BLaER1 treated with 17β-estradiol and CSF1 and Interleukin-3, amounts not matched to agents 10 nM and 100 nM (cell line): ENCODE data around the gene ARHGAP42.

Experiments used
- H3K27ac ChIP-seq, 11 experiments: shearing (Covaris generic); formaldehyde crosslinking; 2 replicates each; pipeline ENCODE4 v1.8.1; 2022
- H3K27me3 ChIP-seq, 11 experiments: shearing (Covaris generic); formaldehyde crosslinking; 2 replicates each; pipeline ENCODE4 v1.8.1; 2022
- H3K36me3 ChIP-seq, 11 experiments: shearing (Covaris generic); formaldehyde crosslinking; 2 replicates each; pipeline ENCODE4 v1.8.1; 2022
- H3K4me1 ChIP-seq, 10 experiments: shearing (Covaris generic); formaldehyde crosslinking; 2 replicates each; pipeline ENCODE4 v1.8.1; 2022
- H3K4me2 ChIP-seq, 11 experiments: shearing (Covaris generic); formaldehyde crosslinking; 2 replicates each; pipeline ENCODE4 v1.8.1; 2022
- H3K4me3 ChIP-seq, 10 experiments: shearing (Covaris generic); formaldehyde crosslinking; 2 replicates each; pipeline ENCODE4 v1.8.1; 2022
- H3K9ac ChIP-seq, 11 experiments: shearing (Covaris generic); formaldehyde crosslinking; 2 replicates each; pipeline ENCODE4 v1.8.1; 2022
- H3K9me3 ChIP-seq, 11 experiments: shearing (Covaris generic); formaldehyde crosslinking; replicated peaks in 1 of 11; 2 replicates each; pipeline ENCODE4 v1.8.1; 2022
- H4K20me1 ChIP-seq, 11 experiments: shearing (Covaris generic); formaldehyde crosslinking; 2 replicates each; pipeline ENCODE4 v1.8.1; 2022
- Cebpa-rat ChIP-seq, 11 experiments: shearing (Covaris generic); IDR thresholded peaks; 2 replicates each; pipeline ENCODE4 v1.8.1; 2022

The ARHGAP42 gene

DNA sequence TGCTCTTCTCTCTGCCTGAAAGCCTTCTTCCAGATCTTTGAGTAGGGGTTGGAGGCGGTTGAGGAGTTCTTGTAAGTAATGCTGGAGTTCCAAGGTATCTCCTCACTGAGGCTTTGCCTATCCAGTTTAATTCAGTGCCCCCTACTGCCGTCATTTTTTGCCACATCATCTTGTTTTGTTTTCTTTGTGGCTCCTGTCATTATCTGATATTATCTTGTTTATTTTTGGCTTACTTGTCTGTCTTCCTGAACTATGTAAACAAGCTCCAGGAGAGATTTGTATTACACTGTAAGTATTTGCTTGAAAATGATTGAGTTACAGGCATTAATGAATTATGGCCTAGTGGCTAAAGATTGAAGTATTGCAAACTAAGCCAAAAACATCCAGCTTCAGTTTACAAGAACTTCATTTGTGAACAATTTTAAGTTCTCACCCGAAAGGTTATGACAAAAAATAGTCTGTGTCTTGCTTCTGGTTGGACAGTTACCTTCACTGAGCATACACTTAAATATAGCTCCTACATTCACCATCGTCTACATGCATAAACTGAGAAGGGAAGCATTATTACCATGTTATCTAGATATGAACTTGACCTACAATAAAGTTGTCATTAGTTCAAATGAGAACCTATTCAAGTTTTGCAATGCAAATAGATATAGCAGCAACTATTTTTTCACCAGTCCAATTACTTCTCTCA lies 154.8 kb downstream of the ARHGAP42 start:
- Histone ChIP-seq H3K4me1 (peaks cover 0 to 12% (median 0%) of the 10 kb centered on the region in 10 experiments; a peak in 7 of 20 replicates), H3K27ac (no peak overlapping the region), H3K9ac (no peak overlapping the region), H3K4me2 (peak overlapping the region in 3 of 11 experiments; percentile 5 to 38 (median 12); a peak in 5 of 22 replicates), H3K4me3 (no peak overlapping the region), H3K36me3 (peaks cover 0 to 5% (median 0%) of the 10 kb centered on the region in 11 experiments; a peak in 1 of 22 replicates), H4K20me1 (no peaks in the 10 kb centered on the region), H3K9me3 (peaks cover 3 to 17% (median 7%) of the 10 kb centered on the region in 11 experiments; a peak in 13 of 22 replicates), H3K27me3 (no peaks in the 10 kb centered on the region)
- TF ChIP-seq Cebpa-rat (IDR thresholded peaks at IDR 0.05): no peak

GRCh38 chr11:100847696-100848216 lies 160.7 kb downstream of the ARHGAP42 start:
- Histone ChIP-seq H3K4me3 (no peak overlapping the region), H3K9ac (no peak overlapping the region), H3K4me1 (no peaks in the 10 kb centered on the region), H3K36me3 (no peaks in the 10 kb centered on the region), H3K9me3 (no peaks in the 10 kb centered on the region), H4K20me1 (peaks cover 0 to 4% (median 0%) of the 10 kb centered on the region in 11 experiments; a peak in 1 of 22 replicates), H3K27ac (no peak overlapping the region), H3K4me2 (no peak overlapping the region), H3K27me3 (no peaks in the 10 kb centered on the region)
- TF ChIP-seq Cebpa-rat (IDR thresholded peaks at IDR 0.05): no peak

- no peak overlapping the region for H3K9ac ChIP-seq
- no peak overlapping the region for H3K27ac ChIP-seq
- H3K36me3 ChIP-seq: no peaks in the 10 kb centered on the region
- no peaks in the 10 kb centered on the region for H3K4me1 ChIP-seq
- TF ChIP-seq Cebpa-rat (IDR thresholded peaks at IDR 0.05): no peak
- no peaks in the 10 kb centered on the region for H3K9me3 ChIP-seq
- peaks cover 0 to 8% (median 0%) of the 10 kb centered on the region in 11 experiments; a peak in 3 of 22 replicates for H4K20me1 ChIP-seq
- no peaks in the 10 kb centered on the region for H3K27me3 ChIP-seq
- no peak overlapping the region for H3K4me3 ChIP-seq
- H3K4me2 ChIP-seq: no peak overlapping the region
Measured at GRCh38 chr11:100849009-100849900, 162.2 kb downstream of the ARHGAP42 start.

DNA sequence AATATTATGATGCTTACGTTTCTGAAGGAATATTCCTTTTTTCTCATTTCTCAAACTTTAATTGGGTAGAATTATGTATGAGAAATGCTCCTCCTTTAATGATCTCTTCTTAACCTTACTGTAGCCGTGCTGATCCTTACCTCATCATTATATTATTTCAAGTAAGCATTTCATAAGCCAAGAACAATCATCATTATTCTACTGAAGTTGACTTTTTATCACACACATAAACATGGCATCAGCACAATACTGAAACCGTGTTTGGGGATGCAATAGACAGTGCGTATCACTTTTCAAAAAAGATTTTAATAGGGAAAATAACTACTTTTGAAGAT lies 162.8 kb downstream of the ARHGAP42 start:
- Histone ChIP-seq H3K4me2 (no peak overlapping the region), H3K4me3 (no peak overlapping the region), H3K36me3 (no peaks in the 10 kb centered on the region), H3K9ac (no peak overlapping the region), H4K20me1 (peaks cover 0 to 14% (median 0%) of the 10 kb centered on the region in 11 experiments; a peak in 4 of 22 replicates), H3K27ac (no peak overlapping the region), H3K27me3 (no peaks in the 10 kb centered on the region), H3K9me3 (no peaks in the 10 kb centered on the region), H3K4me1 (no peaks in the 10 kb centered on the region)
- TF ChIP-seq Cebpa-rat (IDR thresholded peaks at IDR 0.05): no peak

GRCh38 chr11:100851147-100851546 lies 164.1 kb downstream of the ARHGAP42 start:
- Histone ChIP-seq H3K27ac (no peak overlapping the region), H4K20me1 (peaks cover 0 to 19% (median 0%) of the 10 kb centered on the region in 11 experiments; a peak in 4 of 22 replicates), H3K36me3 (no peaks in the 10 kb centered on the region), H3K9ac (no peak overlapping the region), H3K4me1 (no peaks in the 10 kb centered on the region), H3K9me3 (no peaks in the 10 kb centered on the region), H3K27me3 (no peaks in the 10 kb centered on the region), H3K4me3 (no peak overlapping the region), H3K4me2 (no peak overlapping the region)
- no peak for TF ChIP-seq Cebpa-rat (IDR thresholded peaks at IDR 0.05)

GRCh38 chr11:100851584-100852152 lies 164.6 kb downstream of the ARHGAP42 start:
- Histone ChIP-seq H3K36me3 (no peaks in the 10 kb centered on the region), H3K4me3 (no peak overlapping the region), H3K27me3 (no peaks in the 10 kb centered on the region), H3K4me2 (no peak overlapping the region), H4K20me1 (peaks cover 0 to 19% (median 0%) of the 10 kb centered on the region in 11 experiments; a peak in 4 of 22 replicates), H3K9me3 (no peaks in the 10 kb centered on the region), H3K9ac (no peak overlapping the region), H3K4me1 (no peaks in the 10 kb centered on the region), H3K27ac (no peak overlapping the region)
- TF ChIP-seq Cebpa-rat (IDR thresholded peaks at IDR 0.05): no peak

- Histone ChIP-seq H3K4me1 (no peaks in the 10 kb centered on the region), H3K9ac (no peak overlapping the region)
Measured at GRCh38 chr11:100855466-100856067, 168.5 kb downstream of the ARHGAP42 start.

GRCh38 chr11:100857236-100858005 lies 170.3 kb downstream of the ARHGAP42 start:
- TF ChIP-seq Cebpa-rat (IDR thresholded peaks at IDR 0.05): no peak

More at GRCh38 chr11:100855466-100856067, 168.5 kb downstream of the ARHGAP42 start:
- Histone ChIP-seq H4K20me1 (peaks cover 0 to 19% (median 0%) of the 10 kb centered on the region in 11 experiments; a peak in 4 of 22 replicates), H3K27ac (no peak overlapping the region), H3K9me3 (no peaks in the 10 kb centered on the region), H3K4me3 (no peak overlapping the region), H3K36me3 (no peaks in the 10 kb centered on the region), H3K4me2 (no peak overlapping the region), H3K27me3 (no peaks in the 10 kb centered on the region)
- TF ChIP-seq Cebpa-rat (IDR thresholded peaks at IDR 0.05): no peak

More at GRCh38 chr11:100857236-100858005, 170.3 kb downstream of the ARHGAP42 start:
- no peak overlapping the region for H3K9ac ChIP-seq
- H3K27me3 ChIP-seq: no peaks in the 10 kb centered on the region
- no peaks in the 10 kb centered on the region for H3K9me3 ChIP-seq
- peaks cover 0 to 19% (median 0%) of the 10 kb centered on the region in 11 experiments; a peak in 4 of 22 replicates for H4K20me1 ChIP-seq
- H3K4me2 ChIP-seq: no peak overlapping the region
- H3K27ac ChIP-seq: no peak overlapping the region
- H3K36me3 ChIP-seq: no peaks in the 10 kb centered on the region
- no peak overlapping the region for H3K4me3 ChIP-seq
- no peaks in the 10 kb centered on the region for H3K4me1 ChIP-seq
